HT1080 (cell line): Measurements from ENCODE around the gene ASF1B. TPM values are rescaled to one million over a fixed set of nuclear protein-coding genes. Genes with fewer than 3 reads are reported as not detected.
"Not testable (repeated sequence)": the region's sequence is repeated elsewhere in the genome, so short reads cannot be mapped to it uniquely, and the experiment has no call there.

Experiments
- DNase-seq: peaks from one replicate; pipeline ENCODE4 v3.0.0-alpha.2; 2015; ENCODE audit warnings: low read depth
- total RNA-seq: library from RNA; depleted of rRNA; stranded (reverse); fragments of >200 nt; shearing (Covaris generic); gene quantifications from 2 replicates; pipeline ENCODE4 v1.2.3, GENCODE V29; 2014

ASF1B gene
- total RNA-seq, 1 experiment from 2014 or later, result 123 TPM

- DNase-seq, result no peak
Measured at GRCh38 chr19:14160017-14160703, 23.8 kb upstream of the ASF1B start.

GRCh38 chr19:14159059-14159458 is 22.7 kb upstream of the ASF1B start:
- no peak for DNase-seq

- no peak for DNase-seq
Measured at GRCh38 chr19:14158276-14159023, 22.1 kb upstream of the ASF1B start.

GRCh38 chr19:14156971-14157717 is 20.8 kb upstream of the ASF1B start:
- DNase-seq, result no peak

- no peak for DNase-seq
Measured at GRCh38 chr19:14156122-14156521, 19.7 kb upstream of the ASF1B start.

- DNase-seq, result no peak
Measured at GRCh38 chr19:14155371-14155770, 19.0 kb upstream of the ASF1B start.

GRCh38 chr19:14152713-14153112 is 16.3 kb upstream of the ASF1B start:
- no peak for DNase-seq

GRCh38 chr19:14150770-14151661 is 14.6 kb upstream of the ASF1B start:
- no peak for DNase-seq

GRCh38 chr19:14150041-14150769 is 13.8 kb upstream of the ASF1B start:
- DNase-seq, result no peak

GRCh38 chr19:14149509-14149994 is 13.2 kb upstream of the ASF1B start:
- DNase-seq, result no peak

- DNase-seq, result no peak
Measured at GRCh38 chr19:14148751-14149410, 12.5 kb upstream of the ASF1B start.

GRCh38 chr19:14147797-14148605 is 11.6 kb upstream of the ASF1B start:
- DNase-seq, result peak; percentile 46

GRCh38 chr19:14146789-14147216 is 10.4 kb upstream of the ASF1B start:
- no peak for DNase-seq

- DNase-seq, result not testable (repeated sequence)
Measured at GRCh38 chr19:14146169-14146568, 9.8 kb upstream of the ASF1B start.

- no peak for DNase-seq
Measured at GRCh38 chr19:14145381-14145780, 9.0 kb upstream of the ASF1B start.

GRCh38 chr19:14142262-14143190 is 6.1 kb upstream of the ASF1B start:
- DNase-seq, result no peak

- DNase-seq, result no peak
Measured at GRCh38 chr19:14141041-14141440, 4.7 kb upstream of the ASF1B start.

- no peak for DNase-seq
Measured at GRCh38 chr19:14139944-14140343, 3.6 kb upstream of the ASF1B start.
